Astrocyte (in vitro differentiated cells and primary cell): ENCODE measurements around the gene CA6. TPM values are rescaled to one million over a fixed set of nuclear protein-coding genes. Genes with fewer than 3 reads are reported as not detected.

ENCODE experiments used
- DNase-seq: peaks from one replicate; pipeline ENCODE4 v3.0.0-alpha.2; 2010; ENCODE audit warnings: low read depth
- FAIRE-seq: peaks from 2 replicates; lab custom pipeline; 2011; peaks lifted over from hg19 to GRCh38; lab: Jason Lieb, UNC
- H2AFZ ChIP-seq: 2 replicates; pipeline ENCODE4 v1.6.0; 2012; ENCODE audit warnings: low read depth, low read length, inconsistent platforms
- H3K27ac ChIP-seq: 2 replicates; pipeline ENCODE4 v1.5.1; 2011; ENCODE audit warnings: low read depth, low read length, inconsistent platforms
- H3K27me3 ChIP-seq: 2 replicates; pipeline ENCODE4 v1.6.0; 2011; ENCODE audit warnings: low read length, inconsistent platforms; ENCODE audit not compliant: insufficient read depth
- H3K36me3 ChIP-seq: 2 replicates; pipeline ENCODE4 v1.5.1; 2011; ENCODE audit warnings: low read length, inconsistent platforms; ENCODE audit not compliant: insufficient read depth
- H3K4me1 ChIP-seq: 2 replicates; pipeline ENCODE4 v1.5.1; 2011; ENCODE audit warnings: low read length, inconsistent platforms; ENCODE audit not compliant: insufficient read depth
- H3K4me2 ChIP-seq: 2 replicates; pipeline ENCODE4 v1.6.0; 2012; ENCODE audit warnings: low read length, inconsistent platforms
- H3K4me3 ChIP-seq: 2 replicates; pipeline ENCODE4 v1.5.1; 2011; ENCODE audit warnings: low read depth, mild to moderate bottlenecking, low read length, inconsistent platforms; ENCODE audit not compliant: insufficient read depth
- H3K79me2 ChIP-seq: 2 replicates; pipeline ENCODE4 v1.6.0; 2012; ENCODE audit warnings: mild to moderate bottlenecking, low read length, inconsistent platforms; ENCODE audit not compliant: insufficient read depth
- H3K9ac ChIP-seq: 2 replicates; pipeline ENCODE4 v1.6.0; 2012; ENCODE audit warnings: mild to moderate bottlenecking, low read length, inconsistent platforms
- H3K9me3 ChIP-seq: 2 replicates; pipeline ENCODE4 v1.5.1; 2012; ENCODE audit warnings: low read depth, mild to moderate bottlenecking, low read length, inconsistent platforms; ENCODE audit not compliant: insufficient read depth
- H4K20me1 ChIP-seq: 2 replicates; pipeline ENCODE4 v1.6.0; 2012; ENCODE audit warnings: low read length, inconsistent platforms; ENCODE audit not compliant: insufficient read depth
- H3K27ac Mint-ChIP-seq: one replicate; pipeline ENCODE4 v1.8.0; 2021; ENCODE audit warnings: mild to moderate bottlenecking, mixed read lengths; ENCODE audit not compliant: unreplicated experiment
- H3K27me3 Mint-ChIP-seq: one replicate; pipeline ENCODE4 v1.8.0; 2021; ENCODE audit warnings: low read depth, mixed read lengths; ENCODE audit not compliant: unreplicated experiment
- H3K36me3 Mint-ChIP-seq: one replicate; pipeline ENCODE4 v1.8.0; 2021; ENCODE audit warnings: low read depth, mixed read lengths; ENCODE audit not compliant: unreplicated experiment
- H3K4me1 Mint-ChIP-seq: one replicate; pipeline ENCODE4 v1.8.0; 2021; ENCODE audit warnings: low read depth, mixed read lengths; ENCODE audit not compliant: unreplicated experiment
- H3K4me3 Mint-ChIP-seq: one replicate; pipeline ENCODE4 v1.8.0; 2021; ENCODE audit warnings: mild to moderate bottlenecking, moderate library complexity, mixed read lengths; ENCODE audit not compliant: unreplicated experiment
- H3K9me3 Mint-ChIP-seq: one replicate; pipeline ENCODE4 v1.8.0; 2021; ENCODE audit warnings: mild to moderate bottlenecking, mixed read lengths; ENCODE audit not compliant: unreplicated experiment
- CTCF ChIP-seq: IDR thresholded peaks from 2 replicates; pipeline ENCODE4 v1.5.1; 2011; ENCODE audit warnings: low read depth, mild to moderate bottlenecking, inconsistent platforms, low read length, moderate library complexity; ENCODE audit not compliant: insufficient read depth
- EZH2 ChIP-seq: IDR thresholded peaks from 2 replicates; pipeline ENCODE4 v1.6.1; 2012; ENCODE audit warnings: mild to moderate bottlenecking, low read length, inconsistent platforms; ENCODE audit not compliant: insufficient read depth
- total RNA-seq: library from RNA; stranded (reverse); gene quantifications from 2 replicates; pipeline ENCODE4 v1.2.1, GENCODE V29; 2021

Gene CA6
- total RNA-seq, 1 donor from 2014 or later = not detected

- no peak overlapping the region for H3K27ac Mint-ChIP-seq
- H2AFZ ChIP-seq = no peak overlapping the region
- H3K9me3 Mint-ChIP-seq = no peaks in the 10 kb centered on the region
- H3K4me1 ChIP-seq = no peaks in the 10 kb centered on the region
- H3K27ac ChIP-seq = no peak overlapping the region
- no peaks in the 10 kb centered on the region for H3K27me3 Mint-ChIP-seq
- no peaks in the 10 kb centered on the region for H3K4me1 Mint-ChIP-seq
- no peak overlapping the region for H3K4me3 ChIP-seq
- DNase-seq = no peak
- H3K9ac ChIP-seq = no peak overlapping the region
- no peaks in the 10 kb centered on the region for H4K20me1 ChIP-seq
- no peak overlapping the region for H3K4me2 ChIP-seq
- no peaks in the 10 kb centered on the region for H3K36me3 Mint-ChIP-seq
- TF ChIP-seq CTCF (no peak), EZH2 (no peak)
- no peak overlapping the region for H3K4me3 Mint-ChIP-seq
- no peak for FAIRE-seq
- H3K79me2 ChIP-seq = no peaks in the 10 kb centered on the region
- no peaks in the 10 kb centered on the region for H3K36me3 ChIP-seq
- peaks cover 3% of the 10 kb centered on the region for H3K27me3 ChIP-seq
- H3K9me3 ChIP-seq = no peaks in the 10 kb centered on the region
Observed at GRCh38 chr1:8969937-8970336, 24.3 kb downstream of the CA6 start.

GRCh38 chr1:8970870-8971337 lies 25.2 kb downstream of the CA6 start:
- H3K4me3 Mint-ChIP-seq = no peak overlapping the region
- Histone ChIP-seq H3K4me1 (no peaks in the 10 kb centered on the region), H3K4me3 (no peak overlapping the region), H3K27me3 (peaks cover 3% of the 10 kb centered on the region), H3K79me2 (no peaks in the 10 kb centered on the region), H3K27ac (no peak overlapping the region), H3K4me2 (no peak overlapping the region), H4K20me1 (no peaks in the 10 kb centered on the region), H3K9ac (no peak overlapping the region), H3K9me3 (no peaks in the 10 kb centered on the region), H3K36me3 (no peaks in the 10 kb centered on the region), H2AFZ (no peak overlapping the region)
- no peaks in the 10 kb centered on the region for H3K27me3 Mint-ChIP-seq
- no peak for DNase-seq
- no peak overlapping the region for H3K27ac Mint-ChIP-seq
- no peaks in the 10 kb centered on the region for H3K9me3 Mint-ChIP-seq
- TF ChIP-seq EZH2 = no peak
- no peak for TF ChIP-seq CTCF
- no peaks in the 10 kb centered on the region for H3K4me1 Mint-ChIP-seq
- no peaks in the 10 kb centered on the region for H3K36me3 Mint-ChIP-seq
- FAIRE-seq = no peak

- no peak overlapping the region for H3K27ac Mint-ChIP-seq
- Histone ChIP-seq H3K9me3 (no peaks in the 10 kb centered on the region), H3K4me2 (no peak overlapping the region), H3K9ac (no peak overlapping the region), H3K4me3 (no peak overlapping the region), H3K36me3 (no peaks in the 10 kb centered on the region), H4K20me1 (no peaks in the 10 kb centered on the region), H3K27me3 (peaks cover 3% of the 10 kb centered on the region), H3K4me1 (no peaks in the 10 kb centered on the region), H3K79me2 (no peaks in the 10 kb centered on the region), H2AFZ (no peak overlapping the region), H3K27ac (no peak overlapping the region)
- H3K36me3 Mint-ChIP-seq = no peaks in the 10 kb centered on the region
- no peak overlapping the region for H3K4me3 Mint-ChIP-seq
- H3K27me3 Mint-ChIP-seq = no peaks in the 10 kb centered on the region
- H3K9me3 Mint-ChIP-seq = no peaks in the 10 kb centered on the region
- H3K4me1 Mint-ChIP-seq = no peaks in the 10 kb centered on the region
- DNase-seq = no peak
- FAIRE-seq = no peak
- TF ChIP-seq EZH2 (no peak), CTCF (no peak)
Observed at GRCh38 chr1:8974551-8974950, 28.9 kb downstream of the CA6 start.
